Tibial nerve (tissue), 4 donors: ENCODE results near the gene CRHR1. TPM values are rescaled to one million over a fixed set of nuclear protein-coding genes. Genes with fewer than 3 reads are reported as not detected.
A peak's percentile ranks its signal among the peaks of the same experiment; 100 is the strongest.

Source experiments
- DNase-seq, 2 donors: peaks; one replicate each; pipeline ENCODE4 v3.0.0-alpha.2; 2019; ENCODE audit warnings: low spot score in 2 of 2
- H3K27ac ChIP-seq, 4 donors: fragments of 200-600 bp; sonication (generic) in 3 of 4; one replicate each; pipeline ENCODE4 v1.5.1; 2017 to 2019; ENCODE audit warnings: mild to moderate bottlenecking in 1 of 4
- H3K27me3 ChIP-seq, 2 donors: fragments of 200-600 bp; sonication (generic) in 1 of 2; one replicate each; pipeline versions ENCODE4 v1.5.1 to v1.6.0; 2017 to 2019
- H3K36me3 ChIP-seq, 3 donors: fragments of 200-600 bp; sonication (generic); one replicate each; pipeline ENCODE4 v1.5.1; 2018 to 2019
- H3K4me1 ChIP-seq, 4 donors: fragments of 200-600 bp; sonication (generic) in 3 of 4; one replicate each; pipeline ENCODE4 v1.5.1; 2017 to 2019
- H3K4me3 ChIP-seq, 4 donors: fragments of 200-600 bp; sonication (generic) in 3 of 4; one replicate each; pipeline ENCODE4 v1.5.1; 2017 to 2019; ENCODE audit warnings: mild to moderate bottlenecking in 1 of 4, moderate library complexity in 1 of 4
- H3K9me3 ChIP-seq, 4 donors: fragments of 200-600 bp; sonication (generic) in 3 of 4; one replicate each; pipeline ENCODE4 v1.5.1; 2017 to 2019
- CTCF ChIP-seq, 5 experiments: fragments of 200-600 bp in 3 of 5; fragments of 450-650 bp in 2 of 5; sonication (generic) in 3 of 5; IDR thresholded peaks; one replicate each; pipeline ENCODE4 v1.5.1; 2016 to 2019; ENCODE audit warnings: antibody characterized with exemption in 5 of 5, mild to moderate bottlenecking in 3 of 5, moderate library complexity in 2 of 5
- EP300 ChIP-seq, 2 donors: sonication (generic); formaldehyde crosslinking; IDR thresholded peaks; one replicate each; pipeline ENCODE4 v1.6.1; 2017; ENCODE audit warnings: antibody characterized with exemption in 2 of 2, mild to moderate bottlenecking in 1 of 2
- POLR2A ChIP-seq, 2 donors: fragments of 450-650 bp; IDR thresholded peaks; one replicate each; pipeline ENCODE4 v1.6.1; 2017; ENCODE audit warnings: antibody characterized with exemption in 2 of 2, mild to moderate bottlenecking in 2 of 2, moderate library complexity in 2 of 2
- WGBS, 2 donors: methylation state at CpG; one replicate each; pipeline ENCODE4 v1.1.5; 2018; 5-methylcytosine and 5-hydroxymethylcytosine counted together
- total RNA-seq, 4 donors: library from RNA; depleted of rRNA; stranded (reverse); fragments of >200 nt; gene quantifications; one replicate each; pipeline ENCODE4 v1.1.0, GENCODE V29; 2016

CRHR1 gene
- total RNA-seq, 4 donors from 2014 or later, result not detected

DNA sequence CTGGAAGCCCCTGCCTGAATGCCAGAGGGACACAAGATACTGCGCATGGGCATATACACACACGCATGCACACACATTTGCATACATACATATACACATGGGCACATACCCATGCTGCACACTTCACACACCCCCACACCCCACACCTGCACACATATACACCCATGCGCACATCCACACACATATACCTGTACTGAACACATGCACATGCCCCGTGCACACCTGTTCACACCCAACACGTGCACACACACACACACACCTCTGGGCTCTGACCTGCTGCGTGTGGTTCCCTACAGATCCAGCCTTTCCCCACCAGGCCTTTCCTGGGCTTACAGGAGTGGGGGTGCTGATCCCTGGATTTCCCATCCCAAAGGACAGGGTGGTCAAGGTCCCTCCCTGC lies 66.9 kb downstream of the CRHR1 start:
- Histone ChIP-seq H3K27me3 (peaks cover 0 to 57% of the 10 kb centered on the region in 2 donors), H3K36me3 (no peaks in the 10 kb centered on the region), H3K4me3 (no peak overlapping the region), H3K4me1 (peaks cover 0 to 3% (median 0%) of the 10 kb centered on the region in 4 donors), H3K27ac (no peak overlapping the region), H3K9me3 (no peaks in the 10 kb centered on the region)
- WGBS, 2 donors, result 84% methylated on average over 6 of the region's 6 CpGs
- no peak for TF ChIP-seq EP300 (IDR thresholded peaks at IDR 0.05)
- no peak for TF ChIP-seq POLR2A (IDR thresholded peaks at IDR 0.05)
- TF ChIP-seq CTCF (IDR thresholded peaks at IDR 0.05), result no peak
- no peak for DNase-seq

DNA sequence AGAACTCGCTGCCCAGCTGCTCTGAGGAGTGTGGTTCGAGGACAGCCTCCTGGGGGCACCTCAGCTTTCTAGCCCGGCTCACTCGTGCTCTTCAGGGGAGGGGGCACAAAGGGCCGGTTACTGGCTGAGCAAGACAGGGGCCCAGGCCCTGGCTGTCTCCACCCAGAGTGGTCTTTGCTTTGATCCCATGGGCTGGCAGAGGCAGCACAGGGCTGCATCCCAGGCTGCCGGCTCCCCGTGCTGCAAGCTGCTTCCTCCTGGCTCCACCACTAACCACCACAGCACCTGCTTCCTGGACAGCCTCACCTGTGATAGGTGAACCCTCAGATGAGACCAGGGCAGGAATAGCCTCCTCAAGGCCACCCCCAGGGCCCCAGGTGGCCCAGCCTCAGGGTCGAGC lies 67.3 kb downstream of the CRHR1 start:
- 15 to 28% methylated on average over 6 to 8 of the region's 8 CpGs for WGBS, 2 donors
- no peaks in the 10 kb centered on the region for H3K9me3 ChIP-seq
- H3K27ac ChIP-seq, result no peak overlapping the region
- peaks cover 0 to 57% of the 10 kb centered on the region in 2 donors for H3K27me3 ChIP-seq
- H3K4me1 ChIP-seq, result peaks cover 0 to 3% (median 0%) of the 10 kb centered on the region in 4 donors
- TF ChIP-seq EP300 (IDR thresholded peaks at IDR 0.05), result no peak
- no peak for TF ChIP-seq CTCF (IDR thresholded peaks at IDR 0.05)
- no peak for TF ChIP-seq POLR2A (IDR thresholded peaks at IDR 0.05)
- H3K4me3 ChIP-seq, result no peak overlapping the region
- no peak for DNase-seq
- no peaks in the 10 kb centered on the region for H3K36me3 ChIP-seq

DNA sequence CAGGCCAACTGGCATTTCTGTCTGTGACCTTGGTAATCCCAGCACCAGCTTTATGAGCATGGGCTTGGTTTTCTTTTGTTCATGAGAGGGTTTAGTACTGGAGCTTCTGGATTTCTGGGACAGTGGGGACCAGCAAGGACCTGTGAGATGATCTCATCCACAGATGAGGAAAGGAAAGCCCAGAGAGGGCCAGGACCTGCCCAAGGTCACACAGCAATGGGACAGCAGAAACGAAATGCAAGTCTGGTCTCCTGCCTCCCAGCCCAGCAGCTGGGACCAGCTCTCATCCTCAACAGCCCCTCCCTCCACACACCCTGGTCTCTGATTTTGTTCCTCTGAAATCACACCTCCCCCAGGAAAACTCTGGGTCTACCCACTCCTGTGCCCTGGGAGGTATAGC lies 67.8 kb downstream of the CRHR1 start:
- H3K9me3 ChIP-seq, result no peaks in the 10 kb centered on the region
- peaks cover 0 to 3% (median 0%) of the 10 kb centered on the region in 4 donors for H3K4me1 ChIP-seq
- DNase-seq, result no peak
- H3K4me3 ChIP-seq, result no peak overlapping the region
- no peak overlapping the region for H3K27ac ChIP-seq
- H3K27me3 ChIP-seq, result peaks cover 0 to 57% of the 10 kb centered on the region in 2 donors
- TF ChIP-seq POLR2A (IDR thresholded peaks at IDR 0.05) (no peak), CTCF (IDR thresholded peaks at IDR 0.05) (no peak), EP300 (IDR thresholded peaks at IDR 0.05) (no peak)
- 77 to 85% methylated on average over 1 of the region's 1 CpG for WGBS, 2 donors
- no peaks in the 10 kb centered on the region for H3K36me3 ChIP-seq

GRCh38 chr17:45852535-45853297 lies 68.6 kb downstream of the CRHR1 start:
- no peak overlapping the region for H3K4me3 ChIP-seq
- TF ChIP-seq EP300 (IDR thresholded peaks at IDR 0.05), result no peak
- peak; percentile 56 to 92 (median 85) for TF ChIP-seq CTCF (IDR thresholded peaks at IDR 0.05)
- TF ChIP-seq POLR2A (IDR thresholded peaks at IDR 0.05), result no peak
- H3K36me3 ChIP-seq, result no peaks in the 10 kb centered on the region
- H3K4me1 ChIP-seq, result peaks cover 0 to 3% (median 0%) of the 10 kb centered on the region in 4 donors
- WGBS, 2 donors, result 23 to 24% methylated on average over 12 of the region's 12 CpGs
- no peak overlapping the region for H3K27ac ChIP-seq
- peak; percentile 62 to 85 for DNase-seq
- peaks cover 0 to 57% of the 10 kb centered on the region in 2 donors for H3K27me3 ChIP-seq
- no peaks in the 10 kb centered on the region for H3K9me3 ChIP-seq

DNA sequence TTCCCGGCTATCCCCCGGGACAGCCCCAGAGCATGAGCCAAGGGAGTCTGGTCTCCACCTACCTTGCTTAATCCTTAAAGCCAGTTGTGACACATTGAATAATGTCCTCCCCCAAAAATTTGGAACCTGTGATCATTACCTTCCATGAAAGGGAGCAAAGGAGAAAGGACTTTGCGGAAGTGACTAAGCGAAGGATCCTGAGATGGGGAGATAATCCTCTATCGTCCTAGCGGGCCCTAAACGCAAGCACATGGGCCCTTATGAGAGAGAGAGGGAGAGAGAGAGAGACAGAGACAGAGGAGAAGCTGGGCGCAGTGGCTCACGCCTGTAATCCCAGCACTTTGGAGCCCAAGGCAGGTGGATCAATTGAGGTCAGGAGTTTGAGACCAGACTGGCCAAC lies 70.1 kb downstream of the CRHR1 start:
- 78 to 80% methylated on average over 9 of the region's 9 CpGs for WGBS, 2 donors
- H3K27me3 ChIP-seq, result peaks cover 0 to 67% of the 10 kb centered on the region in 2 donors

More for the DNA sequence above, 70.1 kb downstream of the CRHR1 start:
- Histone ChIP-seq H3K27ac (no peak overlapping the region), H3K36me3 (no peaks in the 10 kb centered on the region), H3K9me3 (no peaks in the 10 kb centered on the region), H3K4me3 (no peak overlapping the region), H3K4me1 (peaks cover 0 to 3% (median 0%) of the 10 kb centered on the region in 4 donors)
- TF ChIP-seq EP300 (IDR thresholded peaks at IDR 0.05) (no peak), CTCF (IDR thresholded peaks at IDR 0.05) (no peak), POLR2A (IDR thresholded peaks at IDR 0.05) (no peak)
- DNase-seq, result no peak
